Activated CD8-positive, alpha-beta memory T cell treated with anti-CD3 and anti-CD28 coated beads, Interleukin-2, amount 50 U/mL, for 48 hours (primary cell): Measurements from ENCODE around the gene IGSF8.
"Not testable (repeated sequence)": the region's sequence is repeated elsewhere in the genome, so short reads cannot be mapped to it uniquely, and the experiment has no call there.

ENCODE experiments used
- DNase-seq: peaks from one replicate; pipeline ENCODE4 v3.0.0-alpha.2; 2020

The IGSF8 gene

DNA sequence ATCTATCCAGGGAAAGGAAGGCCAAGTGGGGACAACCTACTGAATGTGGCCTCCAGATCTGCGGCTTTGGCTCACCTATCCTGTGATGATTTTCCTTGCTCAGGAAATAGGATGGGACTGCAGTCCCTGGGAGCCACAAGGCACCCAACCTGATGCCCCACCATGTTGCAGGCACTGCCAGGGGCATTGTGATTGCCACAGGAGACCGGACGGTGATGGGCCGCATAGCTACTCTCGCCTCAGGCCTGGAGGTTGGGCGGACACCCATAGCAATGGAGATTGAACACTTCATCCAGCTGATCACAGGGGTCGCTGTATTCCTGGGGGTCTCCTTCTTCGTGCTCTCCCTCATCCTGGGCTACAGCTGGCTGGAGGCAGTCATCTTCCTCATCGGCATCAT, 29.0 kb upstream of the IGSF8 start:
- no peak for DNase-seq

DNA sequence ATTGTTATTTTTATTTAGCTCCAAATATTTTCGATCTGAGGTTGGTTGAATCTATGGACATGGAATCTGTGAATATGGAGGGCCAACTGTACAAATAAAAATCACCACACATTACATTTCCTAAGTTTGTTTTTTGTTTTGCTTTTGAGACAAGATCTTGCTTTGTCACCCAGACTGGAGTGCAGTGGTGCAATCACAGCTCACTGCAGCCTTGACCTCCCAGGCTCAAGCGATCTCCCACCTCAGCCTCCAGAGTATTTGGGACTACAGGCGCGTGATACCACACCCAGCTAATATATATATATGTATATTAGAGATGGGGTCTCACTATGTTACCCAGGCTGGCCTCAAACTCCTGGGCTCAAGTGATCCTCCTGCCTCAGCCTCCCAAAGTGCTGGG, 27.9 kb upstream of the IGSF8 start:
- DNase-seq = not testable (repeated sequence)

DNA sequence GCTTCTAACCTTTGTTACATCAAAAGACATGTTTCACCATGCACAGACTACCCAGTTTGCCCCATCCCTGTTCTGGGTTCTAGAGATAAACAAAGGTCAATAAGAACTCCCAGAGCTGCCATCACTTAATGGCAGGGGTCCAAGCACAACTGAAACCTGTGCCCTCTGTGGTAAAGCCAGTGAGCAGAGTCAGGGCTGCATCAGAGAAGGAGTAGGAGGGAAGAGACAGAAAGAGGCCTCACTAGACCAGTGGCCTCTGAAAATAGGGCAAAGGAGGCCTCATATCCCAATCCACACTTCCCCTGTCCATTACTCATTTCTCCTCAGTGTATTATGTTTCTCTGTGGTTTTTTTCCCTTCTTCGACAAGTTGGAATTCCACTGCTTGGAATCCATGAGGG, 27.3 kb upstream of the IGSF8 start:
- no peak for DNase-seq

DNA sequence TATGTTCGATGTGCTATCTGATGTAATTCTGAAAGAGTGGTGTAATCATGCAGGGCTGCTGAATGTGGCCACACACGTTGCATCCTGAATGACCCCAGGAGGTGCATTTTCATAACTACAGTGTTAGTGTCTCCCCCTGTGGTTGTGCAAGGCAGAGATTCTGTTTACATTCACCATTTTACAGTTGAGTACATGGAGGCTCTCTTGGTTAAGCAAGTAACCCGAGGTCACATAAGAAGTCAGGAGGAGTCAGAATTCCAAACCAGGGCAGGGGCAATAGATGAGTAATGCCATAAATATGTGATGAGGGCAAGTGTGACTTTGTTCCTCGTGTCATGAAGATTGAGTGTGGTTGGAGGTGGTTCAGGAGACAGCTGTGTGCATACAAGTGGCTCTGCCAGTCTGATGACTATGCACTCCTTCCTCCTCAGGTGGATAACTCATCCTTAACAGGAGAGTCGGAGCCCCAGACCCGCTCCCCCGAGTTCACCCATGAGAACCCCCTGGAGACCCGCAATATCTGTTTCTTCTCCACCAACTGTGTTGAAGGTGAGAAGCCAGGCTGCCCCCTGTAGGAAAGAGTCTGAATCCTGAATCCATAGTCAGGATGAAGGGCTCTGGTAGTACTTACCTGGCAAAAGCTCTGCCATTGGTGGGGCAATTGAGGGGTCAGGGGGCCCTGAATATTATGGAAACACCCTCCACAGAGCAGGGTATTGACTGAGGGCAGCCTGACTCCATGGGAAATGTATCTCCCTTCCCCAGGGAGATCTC, 26.5 kb upstream of the IGSF8 start:
- DNase-seq = no peak

DNA sequence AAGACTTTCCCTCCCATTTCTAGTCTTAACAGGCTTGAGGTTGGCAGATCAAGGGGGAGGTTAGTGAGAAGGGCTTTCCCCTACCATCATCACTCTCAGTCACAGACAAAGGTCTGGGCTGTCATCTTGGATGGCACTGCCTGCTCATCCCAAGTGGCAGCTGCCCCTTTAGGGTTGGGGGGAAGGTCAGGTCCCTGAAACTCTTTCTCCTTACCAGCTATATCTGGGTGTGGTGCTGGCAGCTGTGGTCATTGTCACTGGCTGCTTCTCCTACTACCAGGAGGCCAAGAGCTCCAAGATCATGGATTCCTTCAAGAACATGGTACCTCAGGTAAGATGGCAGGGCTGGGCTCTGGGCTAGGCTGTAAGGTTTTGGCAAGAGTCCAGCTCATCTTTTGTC, 25.3 kb upstream of the IGSF8 start:
- DNase-seq = no peak

DNA sequence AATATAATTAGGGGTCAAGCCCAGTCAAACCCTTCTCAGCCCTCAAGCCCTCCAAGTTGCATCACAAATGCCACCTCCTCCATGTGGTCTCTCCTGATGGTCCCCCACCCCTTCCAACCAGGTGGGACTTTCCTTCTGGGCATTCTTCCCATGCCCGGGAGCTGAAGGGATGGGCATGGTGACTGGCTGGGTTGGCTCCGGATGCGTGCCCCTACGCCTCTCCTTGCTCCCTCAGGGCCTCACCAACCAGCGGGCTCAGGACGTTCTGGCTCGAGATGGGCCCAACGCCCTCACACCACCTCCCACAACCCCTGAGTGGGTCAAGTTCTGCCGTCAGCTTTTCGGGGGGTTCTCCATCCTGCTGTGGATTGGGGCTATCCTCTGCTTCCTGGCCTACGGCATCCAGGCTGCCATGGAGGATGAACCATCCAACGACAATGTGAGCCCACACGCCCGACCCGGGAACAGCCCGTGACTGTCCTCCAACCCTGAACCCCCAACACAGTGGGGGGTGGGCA, 24.6 kb upstream of the IGSF8 start:
- no peak for DNase-seq

DNA sequence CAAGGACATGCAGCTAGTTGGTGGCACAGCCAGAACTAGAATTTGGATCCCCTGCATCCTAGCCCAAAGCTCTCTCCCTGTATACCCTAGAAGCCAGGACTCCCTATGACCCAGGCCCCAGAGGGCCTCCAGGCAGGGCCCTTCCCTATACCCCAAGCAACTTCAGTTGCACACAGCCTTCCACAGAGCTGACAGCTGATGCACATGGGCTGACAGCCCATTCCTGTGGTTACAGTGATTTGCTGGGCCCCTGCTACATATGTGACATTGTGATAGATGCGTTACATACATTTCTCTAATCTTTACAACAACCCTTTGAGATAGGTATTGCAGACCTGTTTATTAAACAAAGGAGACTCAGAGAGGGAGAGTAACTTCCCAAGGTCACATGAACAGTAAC, 23.0 kb upstream of the IGSF8 start:
- no peak for DNase-seq

DNA sequence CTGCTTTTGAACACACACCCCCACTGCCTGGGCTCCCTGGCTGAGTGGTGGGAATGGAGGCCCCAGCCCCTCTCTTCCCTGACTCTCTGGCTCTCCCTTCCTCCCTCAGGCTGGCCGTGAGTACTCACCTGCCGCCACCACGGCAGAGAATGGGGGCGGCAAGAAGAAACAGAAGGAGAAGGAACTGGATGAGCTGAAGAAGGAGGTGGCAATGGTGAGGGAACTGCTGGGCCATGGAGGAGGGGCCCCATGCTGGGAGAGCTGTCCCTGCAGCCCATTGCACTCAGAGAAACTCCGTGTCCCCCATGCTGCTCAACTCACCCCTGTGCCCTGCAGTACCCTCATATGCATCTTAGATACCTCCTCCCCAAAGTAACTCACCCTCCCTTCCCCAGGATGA, 22.4 kb upstream of the IGSF8 start:
- no peak for DNase-seq

DNA sequence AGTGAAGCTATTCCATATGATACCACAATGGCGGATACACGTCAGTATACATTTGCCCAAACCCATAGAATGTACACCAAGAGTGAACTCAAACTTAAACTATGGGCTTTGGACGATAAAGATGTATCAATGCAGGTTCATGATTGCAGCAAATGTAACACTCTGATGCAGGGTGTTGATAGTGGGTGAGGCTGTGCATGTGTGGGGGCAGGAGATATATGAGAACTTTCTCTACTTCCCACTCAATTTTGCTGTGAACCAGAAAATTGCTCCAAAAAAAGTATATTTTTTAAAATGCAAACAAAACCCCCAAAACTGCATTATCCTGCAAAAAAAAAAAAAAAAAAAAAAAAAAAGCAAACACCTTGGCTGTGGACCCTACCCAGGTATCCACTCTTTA, 20.5 kb upstream of the IGSF8 start:
- DNase-seq = no peak

DNA sequence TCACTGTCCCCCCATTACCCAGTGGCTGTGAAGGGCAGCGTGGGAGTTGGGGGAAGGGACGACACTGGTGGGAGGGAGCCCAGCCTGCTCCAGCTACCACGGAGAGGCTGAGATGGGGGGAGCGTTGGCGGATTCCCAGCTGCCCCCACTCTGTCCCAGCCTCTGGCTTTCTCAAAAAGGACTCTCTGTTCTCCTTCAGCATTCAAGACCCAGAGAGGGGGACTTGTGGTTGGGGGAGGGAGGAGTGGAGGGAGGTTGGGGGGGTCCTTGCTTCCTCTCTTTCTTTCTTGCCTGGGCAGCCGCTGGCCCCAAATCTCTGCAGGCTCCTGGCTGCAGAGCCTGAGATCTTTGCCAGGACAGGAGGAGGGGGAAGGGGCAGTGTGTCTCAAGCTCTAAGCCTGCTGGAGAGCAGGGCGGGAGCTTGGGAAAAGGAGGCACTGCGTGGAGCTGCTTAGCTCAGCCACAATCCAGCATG, 19.3 kb upstream of the IGSF8 start:
- DNase-seq = no peak

DNA sequence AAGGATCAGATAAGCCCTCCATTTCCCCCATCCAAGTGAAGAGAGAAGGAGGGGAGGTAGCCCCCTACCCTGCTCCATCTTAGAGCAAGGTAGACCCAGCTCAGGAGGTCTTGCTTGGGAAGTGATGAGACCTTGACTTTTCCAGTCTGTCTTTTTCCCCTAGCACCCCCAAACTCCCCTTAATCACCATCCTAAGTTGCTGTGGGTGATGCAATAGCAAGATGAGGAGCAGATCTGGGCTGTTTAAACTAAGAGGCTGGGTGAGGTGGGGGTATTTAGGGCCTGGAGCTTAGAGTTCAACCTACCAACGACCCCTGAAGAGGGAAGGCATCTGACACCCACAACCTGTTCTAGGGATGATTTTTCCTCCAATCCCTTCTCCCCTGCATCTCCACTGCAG, 18.9 kb upstream of the IGSF8 start:
- no peak for DNase-seq

DNA sequence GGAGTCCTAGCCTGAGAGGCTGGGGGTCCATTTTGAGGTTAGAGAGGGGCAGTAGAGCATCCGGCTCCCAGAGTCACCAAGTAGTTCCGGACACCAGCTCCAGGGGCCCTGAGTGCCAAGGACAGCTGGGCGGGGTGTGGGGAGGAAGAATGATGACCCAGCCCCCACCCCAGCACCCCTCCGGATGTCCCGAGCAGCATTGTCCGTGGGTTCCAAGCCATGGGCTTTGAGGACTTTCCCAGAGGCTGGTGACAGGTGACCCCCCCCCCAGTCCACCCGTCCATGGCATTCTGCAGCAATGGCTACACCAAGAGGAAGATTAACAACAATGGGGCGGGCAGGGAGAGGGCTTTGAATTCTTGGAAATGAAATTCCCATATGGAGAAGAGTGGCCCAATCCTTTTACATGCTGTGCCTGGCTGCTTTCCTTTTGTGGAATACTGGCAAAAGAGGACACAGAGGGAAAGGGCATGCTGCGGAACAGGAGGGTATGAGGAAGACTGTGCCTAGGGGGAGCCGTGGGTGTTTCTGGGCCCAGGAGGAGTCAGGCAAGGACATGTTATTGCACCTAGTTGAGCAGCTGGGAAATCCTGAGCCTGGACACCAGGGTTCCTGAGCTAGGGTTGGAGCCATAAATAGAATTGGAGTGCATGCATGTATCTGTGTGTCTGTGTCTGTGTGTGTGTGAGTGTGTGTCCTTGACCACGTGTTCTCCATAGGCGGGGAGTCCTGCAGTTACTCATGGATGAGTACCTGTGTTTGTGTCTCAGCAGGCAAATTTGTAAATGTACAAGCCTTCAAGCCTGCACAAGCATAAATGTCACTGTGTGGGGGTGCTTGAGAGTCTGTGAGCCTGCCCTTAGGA, 18.1 kb upstream of the IGSF8 start:
- DNase-seq = no peak

DNA sequence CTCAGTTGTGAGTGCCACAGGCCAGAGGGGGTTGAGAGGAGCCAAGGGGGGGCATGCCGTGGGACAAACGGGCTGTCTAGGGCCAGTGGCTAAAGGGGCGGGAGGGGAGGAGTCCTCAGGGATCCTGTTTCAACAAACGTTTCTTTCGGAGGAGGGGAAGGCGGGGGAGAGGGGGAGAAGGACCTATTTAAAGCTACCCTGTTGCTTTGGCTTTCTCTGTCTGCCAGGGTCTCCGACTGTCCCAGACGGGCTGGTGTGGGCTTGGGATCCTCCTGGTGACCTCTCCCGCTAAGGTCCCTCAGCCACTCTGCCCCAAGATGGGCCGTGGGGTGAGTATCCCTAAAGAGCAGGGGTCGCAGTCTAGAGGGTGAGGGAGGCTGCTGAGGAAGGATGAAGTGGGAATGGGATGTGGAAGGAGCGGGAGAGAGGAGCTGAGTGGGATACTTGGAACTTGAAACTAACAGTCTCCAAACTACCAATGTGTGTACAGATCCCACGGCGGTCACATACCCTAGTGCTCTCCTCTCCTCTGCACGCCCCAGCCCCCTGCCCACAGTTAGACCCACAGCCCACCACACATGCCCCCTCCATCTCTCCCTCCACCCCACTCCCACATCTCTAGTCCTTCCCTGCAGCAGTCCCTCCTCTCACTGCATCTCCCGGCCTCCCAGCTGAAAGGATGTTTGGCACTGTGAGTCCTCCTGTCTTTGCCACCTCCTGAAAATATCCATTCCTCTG, 17.3 kb upstream of the IGSF8 start, which contains the start of gene ATP1A2:
Gene ATP1A2, plus strand, starts transcription at position 215 of the 738 bp plus-strand sequence. Its CDS starts 103 bp downstream, at position 318.
- no peak for DNase-seq

DNA sequence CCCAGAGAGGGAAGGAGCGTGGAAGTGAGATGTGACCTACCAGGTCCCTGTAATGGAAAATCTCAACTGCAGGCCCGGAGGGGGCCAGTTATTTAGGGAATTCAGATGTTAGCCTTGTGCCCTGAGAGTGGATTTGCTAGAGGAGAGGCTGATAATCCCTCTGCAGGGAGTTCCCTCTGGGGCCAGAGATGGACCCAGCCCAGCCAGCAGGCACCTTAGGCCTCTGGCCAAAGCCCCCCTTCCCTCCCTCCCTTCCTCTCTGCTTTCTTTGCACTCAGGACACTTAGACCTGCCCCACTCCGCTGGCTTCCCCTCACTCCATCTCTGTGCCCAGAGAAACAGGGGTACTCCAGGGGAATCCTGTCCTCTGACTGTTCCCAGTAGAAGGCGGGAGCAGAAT, 15.7 kb upstream of the IGSF8 start:
- DNase-seq = no peak

DNA sequence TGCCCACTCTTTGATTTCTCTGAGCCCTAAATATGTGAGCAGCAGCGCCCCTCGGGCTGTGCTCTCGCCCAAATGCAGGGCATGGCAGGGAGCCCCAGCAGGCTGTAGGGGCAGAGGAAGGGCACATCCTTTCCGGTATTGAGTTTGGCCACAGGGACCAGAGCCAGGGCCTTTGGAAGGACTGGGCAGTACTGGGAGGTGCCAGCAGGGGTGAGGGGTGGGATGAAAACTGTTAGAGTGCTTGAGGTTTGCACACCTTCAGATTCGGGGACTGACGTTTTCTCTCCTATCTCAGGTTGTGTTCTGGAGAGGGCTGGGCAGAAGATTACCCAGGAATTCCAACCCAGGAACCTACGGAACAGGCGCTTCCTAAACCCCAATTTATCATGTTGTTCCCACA, 15.0 kb upstream of the IGSF8 start:
- no peak for DNase-seq

DNA sequence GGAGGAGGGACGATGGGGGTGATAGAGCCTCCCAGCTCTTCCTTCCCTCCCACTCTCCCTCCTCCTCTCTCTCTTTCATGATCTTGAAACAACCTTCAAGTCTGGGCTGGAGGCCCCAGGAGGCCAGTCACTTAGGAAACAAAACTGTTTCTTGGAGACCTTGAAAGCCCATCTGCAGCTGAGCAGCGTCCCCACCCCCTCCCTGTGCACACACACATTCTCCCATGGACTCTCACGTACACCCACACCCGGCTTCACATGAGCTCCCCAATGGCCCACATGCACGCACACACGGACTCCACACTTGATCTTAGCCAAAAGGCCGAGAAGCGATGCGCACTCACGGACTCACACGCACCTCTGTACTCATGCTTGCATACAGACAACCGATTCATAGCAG, 13.9 kb upstream of the IGSF8 start:
- no peak for DNase-seq

DNA sequence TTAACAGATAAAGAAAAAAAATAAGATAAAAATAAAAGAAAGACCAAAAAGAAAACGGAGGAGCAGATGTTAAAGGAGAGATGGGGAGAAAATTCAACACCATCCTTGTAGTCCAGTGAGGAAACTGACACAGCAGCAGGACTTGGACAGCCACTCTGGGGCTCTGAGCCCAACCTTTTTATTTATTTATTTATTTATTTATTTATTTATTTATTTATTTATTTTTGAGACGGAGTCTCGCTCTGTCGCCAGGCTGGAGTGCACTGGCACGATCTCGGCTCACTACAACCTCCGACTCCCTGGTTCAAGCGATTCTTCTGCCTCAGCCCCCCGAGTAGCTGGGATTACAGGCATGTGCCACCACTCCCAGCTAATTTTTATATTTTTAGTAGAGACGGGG, 13.0 kb upstream of the IGSF8 start:
- not testable (repeated sequence) for DNase-seq

DNA sequence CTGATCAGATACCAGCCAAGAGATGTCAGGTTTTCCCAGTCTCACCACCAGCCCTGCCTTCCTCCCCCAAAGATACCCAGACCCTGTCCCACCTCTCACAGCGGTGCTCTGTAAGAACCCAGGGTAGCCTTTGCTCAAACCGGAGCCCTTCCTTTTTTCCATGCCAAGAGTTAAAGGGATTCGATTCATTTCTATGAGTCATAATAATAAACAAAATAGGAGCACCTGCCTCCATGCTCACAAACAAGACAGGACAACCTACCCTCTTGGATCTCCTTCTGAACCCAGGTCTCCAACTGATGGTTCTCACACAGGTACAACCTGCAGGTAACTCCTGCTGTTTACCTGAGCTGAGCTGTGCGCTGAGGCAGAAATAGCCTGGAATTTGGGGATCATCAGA, 11.3 kb upstream of the IGSF8 start:
- DNase-seq = no peak

DNA sequence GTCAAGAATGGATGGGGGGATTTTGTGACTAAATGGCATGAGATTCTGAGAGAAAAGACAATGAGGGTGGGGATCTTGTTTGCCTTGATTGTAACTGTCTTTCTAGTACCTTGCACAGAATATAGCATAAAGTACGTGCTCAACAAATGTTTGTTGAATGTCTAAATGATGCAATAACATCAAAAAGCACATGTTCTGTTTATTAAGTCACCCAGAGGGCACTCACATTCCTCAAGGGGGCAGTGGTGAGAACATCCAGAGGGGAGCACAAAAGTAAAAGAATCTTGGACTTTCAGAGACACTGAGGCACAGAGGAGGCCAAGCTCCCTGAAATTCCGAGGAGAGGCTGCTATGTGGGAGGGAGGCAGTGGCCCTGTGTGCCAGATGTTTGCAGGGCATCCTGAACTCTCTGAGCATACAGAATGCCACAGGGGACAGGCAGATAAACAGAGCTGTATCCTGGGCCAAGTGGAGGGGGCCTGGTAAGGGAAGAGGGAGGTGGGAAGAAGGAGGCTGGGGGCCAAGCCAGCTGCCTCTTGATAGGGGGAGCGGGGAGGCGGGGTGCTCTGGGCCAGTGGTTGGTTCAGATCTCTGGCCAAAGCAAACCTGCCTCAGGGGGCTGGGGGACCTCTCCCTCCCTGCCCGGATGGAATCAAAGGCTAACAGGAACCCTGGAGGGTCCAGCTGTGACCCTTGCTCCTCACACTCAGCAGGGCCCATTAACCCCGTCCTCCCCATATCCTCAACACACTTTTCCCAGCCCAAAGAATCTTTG, 10.7 kb upstream of the IGSF8 start:
- DNase-seq = no peak

DNA sequence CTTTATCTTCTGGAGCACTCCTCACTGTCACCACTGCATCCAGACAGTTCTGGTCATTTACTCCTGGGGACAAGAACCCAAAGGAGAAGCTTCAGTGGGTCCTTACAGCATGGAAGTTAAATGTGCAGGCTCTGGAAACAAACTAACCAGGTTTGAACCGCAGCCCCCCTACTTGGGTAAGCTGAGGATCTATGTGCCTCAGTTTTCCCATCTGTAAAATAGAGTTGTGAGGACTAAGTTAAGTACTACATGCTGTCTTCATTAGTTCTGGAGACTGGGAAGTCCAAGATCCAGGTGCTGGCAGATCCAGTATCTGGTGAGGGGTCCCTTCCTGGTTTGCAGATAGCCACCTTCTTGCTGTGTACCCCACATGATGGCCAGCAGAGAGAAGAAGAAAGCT, 9.1 kb upstream of the IGSF8 start:
- DNase-seq = no peak

DNA sequence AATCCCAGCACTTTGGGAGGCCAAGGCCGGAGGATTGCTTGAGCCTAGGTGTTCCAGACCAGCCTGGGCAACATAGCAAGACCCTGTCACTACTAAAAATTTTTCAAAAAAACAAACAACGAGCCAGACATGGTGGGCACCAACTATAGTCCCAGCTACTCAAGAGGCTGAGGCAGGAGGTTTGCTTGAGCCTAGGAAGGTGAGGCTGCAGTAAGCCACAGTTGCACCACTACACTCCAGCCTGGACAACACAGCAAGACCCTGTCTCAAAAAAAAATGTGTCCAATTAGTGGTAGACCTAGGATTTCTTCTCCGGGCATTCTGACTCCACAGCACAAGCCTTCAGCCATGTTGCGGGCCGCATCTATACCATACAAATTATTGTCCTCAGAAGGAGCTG, 6.7 kb upstream of the IGSF8 start:
- no peak for DNase-seq

DNA sequence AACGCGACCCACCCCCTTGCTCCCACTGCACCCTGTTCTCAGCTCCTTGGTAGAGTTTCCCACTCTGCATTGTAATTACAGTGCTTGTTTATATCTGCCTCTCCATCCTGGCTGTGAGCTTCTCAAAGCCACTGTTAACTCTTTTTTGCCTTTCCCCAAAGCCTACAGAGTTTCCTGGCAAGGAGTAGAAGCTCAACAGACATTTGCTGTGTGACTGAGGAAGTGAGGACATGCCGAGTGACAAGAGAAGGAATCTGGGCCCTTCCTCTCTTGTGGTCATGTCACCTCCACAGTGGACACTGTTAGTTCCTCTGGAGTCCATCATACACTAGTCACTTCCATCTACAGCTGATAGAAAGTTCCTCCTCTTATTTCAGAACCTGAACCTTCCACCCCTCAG, 6.1 kb upstream of the IGSF8 start:
- DNase-seq = no peak
